DND-41 (cell line): Measurements from ENCODE around the gene NECTIN2.
"Not testable (repeated sequence)": the region's sequence is repeated elsewhere in the genome, so short reads cannot be mapped to it uniquely, and the experiment has no call there.

Experiments
- ATAC-seq: fragments of 200-7000 bp; cut with Tn5 transposase; 3 replicates; pipeline ENCODE4 v1.9.1; 2021; ENCODE audit warnings: low read depth; ENCODE audit not compliant: insufficient read depth
- DNase-seq: peaks from one replicate; pipeline ENCODE4 v3.0.0-alpha.2; 2020
- H2AFZ ChIP-seq: 2 replicates; pipeline ENCODE4 v1.6.0; 2012; ENCODE audit warnings: low read depth, low read length
- H3K27ac ChIP-seq: 2 replicates; pipeline ENCODE4 v1.5.1; 2012; ENCODE audit warnings: low read length, inconsistent platforms
- H3K27me3 ChIP-seq: fragments of 200-600 bp; sonication (generic); 2 replicates; pipeline ENCODE4 v1.6.0; 2012; ENCODE audit warnings: low read length, mild to moderate bottlenecking, inconsistent platforms; ENCODE audit not compliant: insufficient read depth, poor library complexity
- H3K36me3 ChIP-seq: 2 replicates; pipeline ENCODE4 v1.5.1; 2012; ENCODE audit warnings: low read length, inconsistent platforms; ENCODE audit not compliant: insufficient read depth
- H3K4me1 ChIP-seq: 2 replicates; pipeline ENCODE4 v1.5.1; 2012; ENCODE audit warnings: mild to moderate bottlenecking, low read length; ENCODE audit not compliant: insufficient read depth
- H3K4me2 ChIP-seq: 2 replicates; pipeline ENCODE4 v1.6.0; 2012; ENCODE audit warnings: mild to moderate bottlenecking, moderate library complexity, low read length, inconsistent platforms; ENCODE audit not compliant: insufficient read depth
- H3K4me3 ChIP-seq, 2 experiments: fragments of 200-600 bp in 1 of 2; shearing (Covaris generic) in 1 of 2; 2 replicates each; pipeline ENCODE4 v1.5.1; 2012 to 2016; ENCODE audit warnings: inconsistent platforms in 2 of 2, low read length in 2 of 2, mild to moderate bottlenecking in 2 of 2, low read depth in 1 of 2, moderate library complexity in 1 of 2
- H3K79me2 ChIP-seq: 2 replicates; pipeline ENCODE4 v1.6.0; 2012; ENCODE audit warnings: low read length, inconsistent platforms; ENCODE audit not compliant: insufficient read depth
- H3K9ac ChIP-seq: 2 replicates; pipeline ENCODE4 v1.6.0; 2012; ENCODE audit warnings: low read depth, mild to moderate bottlenecking, inconsistent platforms, low read length, moderate library complexity
- H3K9me3 ChIP-seq: 2 replicates; pipeline ENCODE4 v1.5.1; 2012; ENCODE audit warnings: low read length, moderate library complexity, mild to moderate bottlenecking, inconsistent platforms; ENCODE audit not compliant: insufficient read depth, severe bottlenecking
- H4K20me1 ChIP-seq: 2 replicates; pipeline ENCODE4 v1.6.0; 2012; ENCODE audit warnings: low read length; ENCODE audit not compliant: insufficient read depth
- EZH2 ChIP-seq: IDR thresholded peaks from 3 replicates; pipeline ENCODE4 v1.6.1; 2012; ENCODE audit warnings: borderline replicate concordance, low read depth, mild to moderate bottlenecking, moderate library complexity, low read length, inconsistent platforms; ENCODE audit not compliant: severe bottlenecking
- TF ChIP-seq, protein P1 (sequence below): IDR thresholded peaks from 2 replicates; pipeline ENCODE4 v1.5.1; 2012; ENCODE audit warnings: borderline replicate concordance, low read length, moderate library complexity, mild to moderate bottlenecking; ENCODE audit not compliant: poor library complexity, severe bottlenecking; ENCODE audit errors: extremely low read depth

The NECTIN2 gene

DNA sequence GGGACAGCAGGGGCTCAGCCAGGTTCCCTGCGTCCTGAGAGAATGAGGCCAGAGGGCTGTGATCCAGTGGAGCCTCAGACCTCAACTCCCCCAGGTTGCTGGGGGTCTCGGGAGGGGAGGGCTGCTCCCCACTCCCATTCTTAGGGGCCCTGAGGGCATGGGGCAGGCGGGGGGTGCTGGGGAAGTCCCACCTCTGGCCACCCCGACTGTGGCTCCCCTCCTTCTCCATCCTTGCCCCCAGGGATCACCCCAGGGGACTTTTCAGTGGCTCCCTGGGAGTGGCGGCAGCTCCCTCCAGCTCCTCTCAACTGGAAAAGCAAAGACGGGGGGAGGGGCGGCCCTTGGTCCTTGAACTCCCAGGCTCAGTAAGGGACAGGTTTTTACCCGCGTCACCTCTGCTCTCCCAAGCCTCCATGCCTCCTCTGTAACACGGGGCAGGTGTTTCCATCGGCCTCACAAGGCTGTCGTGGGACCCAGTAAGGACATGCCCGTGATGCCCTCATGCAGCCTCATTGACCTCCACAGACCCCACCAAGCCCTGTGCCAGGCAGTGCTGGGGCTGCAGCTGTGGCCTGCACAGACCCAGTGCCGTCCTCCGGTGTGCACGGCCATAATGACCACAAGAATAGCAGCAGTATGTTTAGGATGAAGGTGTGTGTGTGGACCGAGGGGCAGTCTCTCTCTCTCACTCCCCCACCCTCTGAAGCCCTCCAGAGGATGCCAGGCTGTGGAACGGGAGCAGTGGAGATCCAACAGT, 33.4 kb downstream of the NECTIN2 start:
- Histone ChIP-seq H3K27me3 (no peaks in the 10 kb centered on the region), H3K4me2 (no peak overlapping the region), H3K9ac (no peak overlapping the region), H3K9me3 (no peaks in the 10 kb centered on the region), H3K4me1 (no peaks in the 10 kb centered on the region), H3K27ac (no peak overlapping the region), H2AFZ (no peak overlapping the region), H3K79me2 (no peaks in the 10 kb centered on the region), H3K36me3 (no peaks in the 10 kb centered on the region), H4K20me1 (no peaks in the 10 kb centered on the region), H3K4me3 (no peak overlapping the region)
- no peak for ATAC-seq
- TF ChIP-seq, protein P1, sequence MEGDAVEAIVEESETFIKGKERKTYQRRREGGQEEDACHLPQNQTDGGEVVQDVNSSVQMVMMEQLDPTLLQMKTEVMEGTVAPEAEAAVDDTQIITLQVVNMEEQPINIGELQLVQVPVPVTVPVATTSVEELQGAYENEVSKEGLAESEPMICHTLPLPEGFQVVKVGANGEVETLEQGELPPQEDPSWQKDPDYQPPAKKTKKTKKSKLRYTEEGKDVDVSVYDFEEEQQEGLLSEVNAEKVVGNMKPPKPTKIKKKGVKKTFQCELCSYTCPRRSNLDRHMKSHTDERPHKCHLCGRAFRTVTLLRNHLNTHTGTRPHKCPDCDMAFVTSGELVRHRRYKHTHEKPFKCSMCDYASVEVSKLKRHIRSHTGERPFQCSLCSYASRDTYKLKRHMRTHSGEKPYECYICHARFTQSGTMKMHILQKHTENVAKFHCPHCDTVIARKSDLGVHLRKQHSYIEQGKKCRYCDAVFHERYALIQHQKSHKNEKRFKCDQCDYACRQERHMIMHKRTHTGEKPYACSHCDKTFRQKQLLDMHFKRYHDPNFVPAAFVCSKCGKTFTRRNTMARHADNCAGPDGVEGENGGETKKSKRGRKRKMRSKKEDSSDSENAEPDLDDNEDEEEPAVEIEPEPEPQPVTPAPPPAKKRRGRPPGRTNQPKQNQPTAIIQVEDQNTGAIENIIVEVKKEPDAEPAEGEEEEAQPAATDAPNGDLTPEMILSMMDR = no peak
- no peak for TF ChIP-seq EZH2
- DNase-seq = no peak

DNA sequence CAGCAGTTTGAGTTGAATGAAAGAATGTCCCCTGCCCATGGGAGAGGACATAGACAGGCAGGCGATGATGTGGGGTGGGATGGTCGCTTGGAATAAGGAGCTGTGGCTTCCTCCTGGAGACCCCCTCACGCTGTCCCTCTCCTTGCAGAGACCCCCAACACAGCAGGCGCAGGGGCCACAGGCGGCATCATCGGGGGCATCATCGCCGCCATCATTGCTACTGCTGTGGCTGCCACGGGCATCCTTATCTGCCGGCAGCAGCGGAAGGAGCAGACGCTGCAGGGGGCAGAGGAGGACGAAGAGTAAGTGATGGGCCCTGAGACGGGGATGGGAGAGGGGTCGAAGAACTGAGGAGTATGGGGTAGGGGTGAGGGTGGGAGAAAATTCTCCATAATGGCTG, 36.0 kb downstream of the NECTIN2 start:
- Histone ChIP-seq H3K4me3 (no peak overlapping the region), H3K4me2 (no peak overlapping the region), H3K36me3 (no peaks in the 10 kb centered on the region)

DNA sequence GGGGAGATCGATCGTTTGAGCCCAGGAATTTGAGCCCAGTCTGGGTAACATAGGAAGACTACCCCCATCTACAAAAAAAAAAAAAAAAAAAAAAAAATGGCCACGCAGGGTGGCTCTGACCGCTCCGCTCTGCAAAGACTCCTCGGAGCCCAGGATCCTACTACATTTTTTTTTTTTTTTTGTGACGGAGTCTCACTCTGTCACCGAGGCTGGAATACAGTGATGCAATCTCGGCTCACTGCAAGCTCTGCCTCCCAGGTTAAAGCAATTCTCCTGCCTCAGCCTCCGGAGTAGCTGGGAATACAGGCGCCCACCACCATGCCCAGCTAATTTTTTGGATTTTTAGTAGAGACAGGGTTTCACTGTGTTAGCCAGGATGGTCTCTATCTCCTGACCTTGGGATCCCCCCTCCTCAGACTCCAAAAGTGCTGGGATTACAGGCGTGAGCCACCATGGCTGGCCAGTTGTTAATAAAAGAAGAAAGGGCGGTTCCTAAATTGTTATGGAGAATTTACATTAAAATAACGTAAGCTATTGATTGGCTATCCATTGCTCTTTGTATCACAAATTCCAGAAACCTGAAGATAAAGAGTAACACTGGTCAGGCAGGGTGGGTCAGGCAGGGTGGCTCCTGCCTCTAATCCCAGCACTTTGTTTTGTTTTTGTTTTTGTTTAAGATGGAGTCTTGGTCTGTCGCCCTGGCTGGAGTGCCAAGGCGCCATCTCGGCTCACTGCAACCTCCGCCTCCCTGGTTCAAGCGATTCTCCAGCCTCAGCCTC, 36.7 kb downstream of the NECTIN2 start:
- not testable (repeated sequence) for H2AFZ ChIP-seq, H3K36me3 ChIP-seq, H3K79me2 ChIP-seq, H3K9ac ChIP-seq, DNase-seq, H3K9me3 ChIP-seq, ATAC-seq, H3K27ac ChIP-seq, H3K27me3 ChIP-seq, H3K4me3 ChIP-seq, H3K4me2 ChIP-seq, H4K20me1 ChIP-seq, H3K4me1 ChIP-seq

More for the DNA sequence above, 36.0 kb downstream of the NECTIN2 start:
- H3K4me1 ChIP-seq = no peaks in the 10 kb centered on the region
- no peak for ATAC-seq
- no peak overlapping the region for H2AFZ ChIP-seq
- no peak for TF ChIP-seq EZH2
- TF ChIP-seq, protein P1 = no peak
- no peak for DNase-seq
- H3K27ac ChIP-seq = no peak overlapping the region
- H3K9ac ChIP-seq = no peak overlapping the region
- H4K20me1 ChIP-seq = no peaks in the 10 kb centered on the region
- H3K9me3 ChIP-seq = no peaks in the 10 kb centered on the region
- no peaks in the 10 kb centered on the region for H3K27me3 ChIP-seq
- no peaks in the 10 kb centered on the region for H3K79me2 ChIP-seq

DNA sequence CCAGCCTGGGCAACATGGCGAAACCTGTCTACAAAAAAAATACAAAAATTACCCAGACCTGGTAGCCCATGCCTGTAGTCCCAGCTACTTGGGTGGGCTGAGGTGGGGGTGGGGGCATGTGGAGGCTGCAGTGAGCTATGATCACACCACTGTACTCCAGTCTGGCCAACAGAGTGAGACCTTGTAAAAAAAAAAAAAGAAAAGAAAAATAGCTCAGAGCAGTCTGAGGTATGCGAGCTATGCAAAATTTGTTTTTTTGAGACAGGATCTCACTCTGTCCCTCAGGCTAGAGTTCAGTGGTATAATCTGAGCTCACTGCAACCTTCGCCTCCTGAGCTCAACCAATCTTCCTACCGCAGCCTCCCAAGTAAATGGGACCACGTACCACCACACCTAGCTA, 37.8 kb downstream of the NECTIN2 start:
- H3K27ac ChIP-seq = no peak overlapping the region
- no peaks in the 10 kb centered on the region for H3K9me3 ChIP-seq
- ATAC-seq (no peak), DNase-seq (no peak)
- no peaks in the 10 kb centered on the region for H3K36me3 ChIP-seq
- no peak overlapping the region for H3K4me3 ChIP-seq
- H3K4me1 ChIP-seq = no peaks in the 10 kb centered on the region
- no peak for TF ChIP-seq EZH2
- H3K27me3 ChIP-seq = no peaks in the 10 kb centered on the region
- no peak overlapping the region for H2AFZ ChIP-seq
- no peaks in the 10 kb centered on the region for H4K20me1 ChIP-seq
- H3K4me2 ChIP-seq = no peak overlapping the region
- no peak overlapping the region for H3K9ac ChIP-seq
- no peaks in the 10 kb centered on the region for H3K79me2 ChIP-seq
